HEK293T (cell line): Measurements from ENCODE around the gene UGT1A10.
"Not testable (repeated sequence)": the region's sequence is repeated elsewhere in the genome, so short reads cannot be mapped to it uniquely, and the experiment has no call there.

Experiments
- CTCF ChIA-PET: fragments of 350-600 bp; formaldehyde crosslinking; extraction: SDS; loops from one replicate; lab custom pipeline; 2021; ENCODE audit warnings: antibody characterized with exemption, inconsistent platforms; lab: Yijun Ruan, JAX
- POLR2A ChIA-PET: fragments of 350-600 bp; formaldehyde crosslinking; extraction: SDS; loops from one replicate; lab custom pipeline; 2020; ENCODE audit warnings: antibody characterized with exemption, inconsistent platforms; lab: Yijun Ruan, JAX
- DNase-seq: peaks from one replicate; pipeline ENCODE4 v3.0.0; 2012; ENCODE audit warnings: mixed read lengths; ENCODE audit errors: extremely low spot score
- ARNT ChIP-seq: fragments of 450-650 bp; IDR thresholded peaks from 2 replicates; pipeline ENCODE4 v1.6.1; 2017; ENCODE audit warnings: mild to moderate bottlenecking
- BHLHE40 ChIP-seq: fragments of 450-650 bp; IDR thresholded peaks from 2 replicates; pipeline ENCODE4 v1.6.1; 2016; ENCODE audit warnings: mild to moderate bottlenecking, moderate library complexity, borderline replicate concordance
- CTBP1 ChIP-seq: fragments of 450-650 bp; IDR thresholded peaks from 2 replicates; pipeline ENCODE4 v1.6.1; 2016; ENCODE audit warnings: borderline replicate concordance
- ELF4 ChIP-seq: fragments of 450-650 bp; IDR thresholded peaks from 2 replicates; pipeline ENCODE4 v1.6.1; 2017; ENCODE audit warnings: antibody characterized with exemption
- FOXA1 ChIP-seq: fragments of 450-650 bp; IDR thresholded peaks from 2 replicates; pipeline ENCODE4 v1.6.1; 2016; ENCODE audit warnings: mild to moderate bottlenecking
- FOXK2 ChIP-seq: fragments of 450-650 bp; IDR thresholded peaks from 2 replicates; pipeline ENCODE4 v1.6.1; 2016; ENCODE audit warnings: mild to moderate bottlenecking
- FOXM1 ChIP-seq: fragments of 450-650 bp; IDR thresholded peaks from 2 replicates; pipeline ENCODE4 v1.6.1; 2017; ENCODE audit warnings: mild to moderate bottlenecking, borderline replicate concordance
- HDGF ChIP-seq: fragments of 450-650 bp; IDR thresholded peaks from 2 replicates; pipeline ENCODE4 v1.6.1; 2017; ENCODE audit warnings: antibody characterized with exemption, borderline replicate concordance
- L3MBTL2 ChIP-seq: fragments of 450-650 bp; conservative IDR thresholded peaks from 2 replicates; pipeline ENCODE4 v1.6.1; 2016; ENCODE audit warnings: mild to moderate bottlenecking
- LEF1 ChIP-seq: fragments of 450-650 bp; IDR thresholded peaks from 2 replicates; pipeline ENCODE4 v1.6.1; 2017; ENCODE audit warnings: mild to moderate bottlenecking, borderline replicate concordance
- NFRKB ChIP-seq: fragments of 450-650 bp; IDR thresholded peaks from 2 replicates; pipeline ENCODE4 v1.6.1; 2016; ENCODE audit warnings: mild to moderate bottlenecking, moderate library complexity
- SP1 ChIP-seq: fragments of 450-650 bp; IDR thresholded peaks from 2 replicates; pipeline ENCODE4 v1.6.1; 2017
- SUZ12 ChIP-seq: fragments of 450-650 bp; IDR thresholded peaks from 2 replicates; pipeline ENCODE4 v1.6.1; 2016; ENCODE audit warnings: mild to moderate bottlenecking
- TARDBP ChIP-seq: fragments of 450-650 bp; IDR thresholded peaks from 2 replicates; pipeline ENCODE4 v1.6.1; 2016
- ZNF384 ChIP-seq: fragments of 450-650 bp; IDR thresholded peaks from 2 replicates; pipeline ENCODE4 v1.6.1; 2016
- TF ChIP-seq, protein P1 (sequence below): fragments of 450-650 bp; IDR thresholded peaks from 2 replicates; pipeline ENCODE4 v1.6.1; 2016

UGT1A10 gene

DNA sequence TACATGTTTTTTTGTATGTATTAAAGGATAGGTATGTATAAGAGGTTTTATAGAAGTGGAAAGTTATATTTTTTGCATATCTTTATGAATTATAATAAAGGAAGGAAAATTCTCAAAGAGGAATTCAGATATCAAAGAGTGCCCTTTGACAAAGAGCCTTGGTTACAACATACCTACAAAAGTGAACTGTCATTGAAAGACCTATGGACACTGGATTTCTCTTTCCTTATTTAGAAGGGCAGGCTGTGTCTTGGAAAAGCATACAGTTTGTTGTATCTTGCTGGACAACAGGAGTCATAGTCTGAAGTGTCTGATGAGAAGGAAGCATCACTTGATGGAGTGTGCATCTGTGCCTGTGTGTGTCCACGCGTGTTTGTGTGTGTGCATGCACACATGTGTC is 15.2 kb downstream of the UGT1A10 start:
- CTCF ChIA-PET: no interaction called here
- no peak for DNase-seq
- POLR2A ChIA-PET: no interaction called here
- TF ChIP-seq, protein P1, sequence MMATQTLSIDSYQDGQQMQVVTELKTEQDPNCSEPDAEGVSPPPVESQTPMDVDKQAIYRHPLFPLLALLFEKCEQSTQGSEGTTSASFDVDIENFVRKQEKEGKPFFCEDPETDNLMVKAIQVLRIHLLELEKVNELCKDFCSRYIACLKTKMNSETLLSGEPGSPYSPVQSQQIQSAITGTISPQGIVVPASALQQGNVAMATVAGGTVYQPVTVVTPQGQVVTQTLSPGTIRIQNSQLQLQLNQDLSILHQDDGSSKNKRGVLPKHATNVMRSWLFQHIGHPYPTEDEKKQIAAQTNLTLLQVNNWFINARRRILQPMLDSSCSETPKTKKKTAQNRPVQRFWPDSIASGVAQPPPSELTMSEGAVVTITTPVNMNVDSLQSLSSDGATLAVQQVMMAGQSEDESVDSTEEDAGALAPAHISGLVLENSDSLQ: no peak
- TF ChIP-seq FOXM1: no peak
- no peak for TF ChIP-seq SP1
- TF ChIP-seq NFRKB: no peak
- TF ChIP-seq BHLHE40: no peak
- no peak for TF ChIP-seq LEF1
- no peak for TF ChIP-seq FOXA1
- TF ChIP-seq HDGF: no peak
- no peak for TF ChIP-seq ARNT
- no peak for TF ChIP-seq L3MBTL2
- TF ChIP-seq ZNF384: no peak
- TF ChIP-seq FOXK2: no peak
- TF ChIP-seq SUZ12: no peak
- TF ChIP-seq ELF4: no peak
- no peak for TF ChIP-seq CTBP1
- TF ChIP-seq TARDBP: no peak

DNA sequence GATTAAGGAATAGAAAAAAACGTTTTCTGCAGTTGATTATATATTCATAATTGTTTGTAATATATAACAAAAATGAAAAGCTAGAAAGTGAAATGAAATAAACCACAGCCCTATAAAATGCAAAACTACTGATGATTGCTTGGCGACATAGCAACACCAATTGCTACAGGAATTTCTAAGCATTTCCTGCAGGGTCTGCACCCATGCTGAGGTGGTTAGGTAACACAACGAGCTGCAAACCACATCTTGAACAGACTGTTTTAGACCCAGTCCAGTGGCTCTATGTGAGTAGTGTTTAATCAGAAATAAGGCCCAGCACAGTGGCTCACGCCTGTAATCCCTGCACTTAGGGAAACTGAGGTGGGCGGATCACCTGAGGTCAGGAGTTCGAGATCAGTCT is 18.3 kb downstream of the UGT1A10 start:
- no peak for DNase-seq
- no peak for TF ChIP-seq FOXK2
- TF ChIP-seq NFRKB: no peak
- no peak for TF ChIP-seq SUZ12
- TF ChIP-seq HDGF: no peak
- TF ChIP-seq CTBP1: no peak
- POLR2A ChIA-PET: no interaction called here
- CTCF ChIA-PET: no interaction called here

DNA sequence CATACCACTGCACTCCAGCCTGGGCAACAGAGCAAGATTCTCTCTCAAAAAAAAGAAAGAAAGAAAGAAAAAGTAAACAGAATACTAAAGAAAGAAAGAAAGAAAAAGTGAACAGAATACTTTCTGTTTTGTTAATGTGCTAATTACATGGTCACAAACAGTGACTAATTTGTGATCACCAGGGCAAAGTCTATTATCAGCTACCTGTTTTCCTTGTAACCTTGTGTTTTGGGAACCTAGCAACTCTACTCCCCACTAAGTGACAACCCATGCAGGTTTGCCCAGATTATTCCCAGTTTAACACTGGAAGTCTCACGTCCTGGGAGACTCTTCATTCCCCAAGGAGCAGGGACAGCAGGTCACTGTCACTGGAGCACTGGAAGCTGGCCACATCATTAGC is 18.8 kb downstream of the UGT1A10 start:
- ChIA-PET CTCF (no interaction called here), POLR2A (no interaction called here)
- TF ChIP-seq CTBP1 (no peak), LEF1 (no peak), SP1 (no peak), HDGF (no peak), NFRKB (no peak), L3MBTL2 (no peak), FOXK2 (no peak), ELF4 (no peak), FOXA1 (no peak), BHLHE40 (no peak), ARNT (no peak), SUZ12 (no peak), TARDBP (no peak)
- TF ChIP-seq, protein P1: no peak
- DNase-seq: no peak

DNA sequence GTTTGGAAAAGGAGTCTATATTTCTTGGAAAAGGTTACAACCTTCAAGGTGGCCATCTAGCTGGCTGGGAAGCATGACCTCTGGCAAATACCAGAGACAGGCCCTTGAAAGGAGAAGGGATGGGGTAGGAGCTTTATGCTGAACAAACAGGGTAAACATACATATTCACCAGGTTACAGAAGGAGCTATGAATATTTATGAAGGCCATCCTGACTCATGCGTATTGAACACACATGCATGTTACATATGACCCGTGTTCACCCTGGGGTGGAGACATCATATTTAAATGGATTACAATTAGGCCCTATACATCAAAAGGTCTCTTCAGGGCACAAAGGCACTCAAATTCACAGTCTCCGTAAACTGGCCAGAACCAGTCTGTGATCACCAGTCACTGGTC is 19.7 kb downstream of the UGT1A10 start:
- CTCF ChIA-PET, POLR2A ChIA-PET, DNase-seq: not testable (repeated sequence)

DNA sequence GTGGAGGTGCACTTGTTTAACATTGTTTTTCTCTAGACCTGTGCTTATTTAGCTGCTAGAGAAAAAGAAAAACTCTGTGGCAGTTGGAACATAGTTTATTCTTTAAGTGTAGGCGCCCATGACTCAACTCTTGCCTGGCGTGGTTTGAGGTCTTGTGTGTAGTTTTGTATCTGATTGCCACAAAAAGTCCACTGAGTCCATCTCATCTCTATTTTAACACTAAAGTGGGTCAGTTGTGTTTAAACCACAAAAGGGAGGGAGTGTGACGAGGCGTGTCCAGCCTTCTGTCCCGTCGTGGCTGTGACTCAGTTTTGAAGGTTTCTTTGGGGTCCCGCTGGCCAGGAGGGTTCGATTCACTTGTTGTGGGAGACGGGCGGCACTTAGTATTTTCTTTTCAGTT is 20.2 kb downstream of the UGT1A10 start:
- ChIA-PET CTCF (no interaction called here), POLR2A (no interaction called here)
- TF ChIP-seq FOXK2 (no peak), SP1 (no peak), FOXA1 (no peak), ELF4 (no peak), LEF1 (no peak), SUZ12 (no peak), ARNT (no peak), TARDBP (no peak), CTBP1 (no peak), BHLHE40 (no peak), ZNF384 (no peak), HDGF (no peak), FOXM1 (no peak), NFRKB (no peak), L3MBTL2 (no peak)
- TF ChIP-seq, protein P1: no peak
- DNase-seq: no peak

DNA sequence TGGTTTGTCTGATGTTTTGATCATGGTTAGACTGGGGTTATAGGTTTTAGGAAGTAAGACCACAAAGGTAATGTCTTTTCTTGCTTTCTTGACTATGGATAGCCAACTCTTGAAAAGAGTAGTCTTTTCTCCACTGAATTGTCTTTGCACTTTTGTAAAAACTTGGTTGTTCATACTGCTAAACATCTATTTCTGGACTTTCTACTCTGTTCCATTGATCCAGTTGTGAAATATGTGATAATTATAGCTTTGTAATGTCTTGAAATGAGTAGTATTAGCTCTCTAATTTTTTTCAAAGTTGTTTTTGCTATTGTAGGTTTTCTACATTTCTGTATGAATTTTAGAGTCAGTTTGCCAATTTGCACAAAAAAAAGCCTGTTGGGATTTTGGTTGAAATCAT is 22.4 kb downstream of the UGT1A10 start:
- ChIA-PET CTCF (no interaction called here), POLR2A (no interaction called here)
- DNase-seq: no peak
- no peak for TF ChIP-seq FOXM1
- TF ChIP-seq LEF1: no peak
- no peak for TF ChIP-seq FOXA1
- no peak for TF ChIP-seq TARDBP
- TF ChIP-seq ARNT: no peak
- no peak for TF ChIP-seq FOXK2
- TF ChIP-seq CTBP1: no peak
- TF ChIP-seq SUZ12: no peak
- TF ChIP-seq, protein P1: no peak
- no peak for TF ChIP-seq BHLHE40
- no peak for TF ChIP-seq NFRKB
- TF ChIP-seq ZNF384: no peak
